HG03066 (cell line): ENCODE measurements around the gene NOMO2.
"Not testable (repeated sequence)": the region's sequence is repeated elsewhere in the genome, so short reads cannot be mapped to it uniquely, and the experiment has no call there.

Experiments
- ATAC-seq: cut with Tn5 transposase; IDR thresholded peaks from one replicate; pipeline ENCODE4 v1.9.1; 2021; ENCODE audit warnings: low read depth; ENCODE audit not compliant: unreplicated experiment

NOMO2 gene, protein sequence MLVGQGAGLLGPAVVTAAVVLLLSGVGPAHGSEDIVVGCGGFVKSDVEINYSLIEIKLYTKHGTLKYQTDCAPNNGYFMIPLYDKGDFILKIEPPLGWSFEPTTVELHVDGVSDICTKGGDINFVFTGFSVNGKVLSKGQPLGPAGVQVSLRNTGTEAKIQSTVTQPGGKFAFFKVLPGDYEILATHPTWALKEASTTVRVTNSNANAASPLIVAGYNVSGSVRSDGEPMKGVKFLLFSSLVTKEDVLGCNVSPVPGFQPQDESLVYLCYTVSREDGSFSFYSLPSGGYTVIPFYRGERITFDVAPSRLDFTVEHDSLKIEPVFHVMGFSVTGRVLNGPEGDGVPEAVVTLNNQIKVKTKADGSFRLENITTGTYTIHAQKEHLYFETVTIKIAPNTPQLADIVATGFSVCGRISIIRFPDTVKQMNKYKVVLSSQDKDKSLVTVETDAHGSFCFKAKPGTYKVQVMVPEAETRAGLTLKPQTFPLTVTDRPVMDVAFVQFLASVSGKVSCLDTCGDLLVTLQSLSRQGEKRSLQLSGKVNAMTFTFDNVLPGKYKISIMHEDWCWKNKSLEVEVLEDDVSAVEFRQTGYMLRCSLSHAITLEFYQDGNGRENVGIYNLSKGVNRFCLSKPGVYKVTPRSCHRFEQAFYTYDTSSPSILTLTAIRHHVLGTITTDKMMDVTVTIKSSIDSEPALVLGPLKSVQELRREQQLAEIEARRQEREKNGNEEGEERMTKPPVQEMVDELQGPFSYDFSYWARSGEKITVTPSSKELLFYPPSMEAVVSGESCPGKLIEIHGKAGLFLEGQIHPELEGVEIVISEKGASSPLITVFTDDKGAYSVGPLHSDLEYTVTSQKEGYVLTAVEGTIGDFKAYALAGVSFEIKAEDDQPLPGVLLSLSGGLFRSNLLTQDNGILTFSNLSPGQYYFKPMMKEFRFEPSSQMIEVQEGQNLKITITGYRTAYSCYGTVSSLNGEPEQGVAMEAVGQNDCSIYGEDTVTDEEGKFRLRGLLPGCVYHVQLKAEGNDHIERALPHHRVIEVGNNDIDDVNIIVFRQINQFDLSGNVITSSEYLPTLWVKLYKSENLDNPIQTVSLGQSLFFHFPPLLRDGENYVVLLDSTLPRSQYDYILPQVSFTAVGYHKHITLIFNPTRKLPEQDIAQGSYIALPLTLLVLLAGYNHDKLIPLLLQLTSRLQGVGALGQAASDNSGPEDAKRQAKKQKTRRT

DNA sequence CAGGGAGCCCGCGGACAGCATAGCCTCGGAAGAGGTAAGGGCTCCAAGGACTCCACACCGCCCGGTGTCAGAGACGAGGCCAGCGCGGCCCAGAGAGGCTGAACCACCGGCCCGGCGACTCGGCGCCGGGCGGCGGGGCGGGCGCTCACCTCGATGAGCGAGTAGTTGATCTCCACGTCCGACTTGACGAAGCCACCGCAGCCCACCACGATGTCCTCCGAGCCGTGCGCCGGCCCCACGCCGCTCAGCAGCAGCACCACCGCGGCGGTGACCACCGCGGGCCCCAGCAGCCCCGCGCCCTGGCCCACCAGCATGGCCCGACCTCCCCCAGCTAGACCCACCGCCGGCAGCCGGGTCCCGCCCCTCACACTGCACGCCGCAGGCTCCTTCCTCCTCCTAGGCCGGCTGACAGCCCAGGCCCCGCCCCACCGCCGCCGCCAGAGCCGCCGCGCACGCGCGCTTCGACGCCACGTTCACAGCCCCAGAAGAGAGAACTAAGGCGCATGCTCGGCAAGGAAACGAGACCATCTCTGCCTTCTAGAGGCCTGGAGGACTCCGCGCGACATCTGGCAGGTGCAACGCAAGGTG lies at the start of gene NOMO2:
Gene NOMO2, minus strand, starts transcription at position 371 of the 588 bp plus-strand sequence. Its CDS starts 57 bp downstream, at position 314.
- ATAC-seq: peak; percentile 84

GRCh38 chr16:18610147-18610803 lies 48.4 kb upstream of the NOMO2 start:
- not testable (repeated sequence) for ATAC-seq

GRCh38 chr16:18608271-18608670 lies 46.4 kb upstream of the NOMO2 start:
- ATAC-seq: not testable (repeated sequence)

- ATAC-seq: not testable (repeated sequence)
Observed at GRCh38 chr16:18603572-18604246, 41.8 kb upstream of the NOMO2 start.

DNA sequence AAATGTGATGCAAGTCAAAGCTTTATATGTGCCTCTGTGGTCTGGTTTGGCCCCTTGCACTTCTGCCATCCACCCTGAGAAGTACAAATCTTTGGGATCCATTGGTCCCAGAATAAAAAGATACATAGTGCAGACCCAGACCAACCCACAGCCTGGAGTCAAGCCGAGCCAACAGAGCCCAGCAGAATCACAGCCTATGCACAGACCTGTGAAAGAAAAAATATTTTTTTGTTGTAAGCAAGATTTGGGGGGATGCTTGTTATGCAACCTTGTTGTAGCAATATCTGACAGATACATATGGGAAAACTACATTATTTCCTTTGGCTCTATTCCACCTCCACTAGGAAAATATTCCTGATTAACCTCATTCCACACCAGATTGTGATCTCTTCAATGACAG lies 36.7 kb upstream of the NOMO2 start:
- ATAC-seq: not testable (repeated sequence)

- ATAC-seq: not testable (repeated sequence)
Observed at GRCh38 chr16:18597734-18598133, 35.8 kb upstream of the NOMO2 start.

- ATAC-seq: not testable (repeated sequence)
Observed at GRCh38 chr16:18597319-18597718, 35.4 kb upstream of the NOMO2 start.

DNA sequence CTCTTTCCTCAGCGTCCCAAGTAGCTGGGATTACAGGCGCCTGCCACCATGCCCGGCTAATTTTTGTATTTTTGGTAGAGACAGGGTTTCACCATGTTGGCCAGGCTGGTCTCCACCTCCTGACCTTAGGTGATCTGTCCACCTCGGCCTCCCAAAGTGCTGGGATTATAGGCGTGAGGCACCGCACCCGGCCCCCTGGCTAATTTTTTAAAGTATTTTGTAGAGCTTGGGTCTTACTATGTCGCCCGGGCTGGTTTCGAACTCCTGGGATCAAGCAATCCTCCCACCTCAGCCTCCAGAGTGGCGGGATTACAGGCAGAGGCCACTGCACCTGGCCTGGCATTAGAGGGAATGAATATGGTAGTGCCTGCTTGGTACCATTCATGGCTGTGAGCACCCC lies 33.9 kb upstream of the NOMO2 start:
- ATAC-seq: not testable (repeated sequence)

GRCh38 chr16:18594880-18595279 lies 33.0 kb upstream of the NOMO2 start:
- not testable (repeated sequence) for ATAC-seq

DNA sequence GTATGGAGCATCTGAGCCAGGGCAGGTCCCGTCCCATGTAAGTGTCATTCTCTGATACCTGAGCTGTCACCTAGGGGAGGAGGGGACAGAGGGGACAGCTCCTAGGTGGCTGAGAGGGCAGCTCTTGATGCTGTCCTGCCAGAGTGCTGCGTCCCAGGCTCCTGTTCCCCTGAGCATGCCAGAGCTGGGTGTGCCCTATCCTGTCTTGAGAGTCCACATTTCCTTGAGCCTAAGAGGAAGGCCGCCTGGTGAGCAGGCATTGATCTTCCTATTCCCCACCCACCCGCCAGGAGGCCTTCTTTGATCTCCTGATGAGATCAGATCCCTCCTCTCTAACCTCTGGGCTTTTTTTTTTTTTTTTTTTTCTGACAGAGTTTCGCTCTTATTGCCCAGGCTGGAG lies 32.0 kb upstream of the NOMO2 start:
- not testable (repeated sequence) for ATAC-seq

- not testable (repeated sequence) for ATAC-seq
Observed at GRCh38 chr16:18592982-18593381, 31.1 kb upstream of the NOMO2 start.

DNA sequence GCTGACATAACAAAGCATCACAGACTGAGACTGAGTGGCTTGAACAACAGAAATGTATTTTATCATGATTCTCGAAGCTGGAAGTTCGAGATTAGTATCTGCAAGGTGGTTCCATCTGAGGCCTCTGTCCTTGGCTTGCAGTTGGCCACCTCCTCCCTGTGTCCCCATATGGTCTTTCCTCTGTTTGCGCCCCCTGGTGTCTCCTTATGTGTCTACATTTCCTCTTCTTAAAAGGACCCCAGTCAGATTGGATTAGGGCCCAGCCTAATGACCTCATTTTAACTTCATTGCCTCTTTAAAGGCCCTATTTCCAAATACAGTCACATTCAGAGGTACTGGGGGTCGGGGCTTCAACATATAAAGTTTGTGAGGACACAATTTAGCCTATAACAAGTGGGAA lies 30.0 kb upstream of the NOMO2 start:
- not testable (repeated sequence) for ATAC-seq

DNA sequence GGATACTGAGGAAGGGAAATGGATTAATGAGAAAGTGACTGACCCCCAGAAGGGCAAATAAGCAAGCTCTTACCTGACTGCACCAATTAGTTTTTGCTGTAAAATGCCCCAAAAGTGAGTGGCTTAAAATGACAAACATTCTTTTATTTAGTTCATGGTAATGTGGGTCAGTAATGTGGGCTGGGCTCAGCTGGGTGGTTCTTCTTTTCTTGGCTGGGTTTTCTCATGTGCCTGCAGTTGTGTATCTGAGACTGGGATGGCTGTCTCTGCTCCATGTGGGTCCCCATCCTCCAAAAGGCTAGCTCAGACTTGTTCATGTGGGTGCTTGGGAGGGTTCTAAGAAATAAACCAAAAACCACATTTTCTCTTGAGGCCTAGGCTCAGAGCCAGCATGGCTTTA lies 29.5 kb upstream of the NOMO2 start:
- not testable (repeated sequence) for ATAC-seq

GRCh38 chr16:18589806-18590205 lies 27.9 kb upstream of the NOMO2 start:
- not testable (repeated sequence) for ATAC-seq

- not testable (repeated sequence) for ATAC-seq
Observed at GRCh38 chr16:18586560-18587540, 25.0 kb upstream of the NOMO2 start.

DNA sequence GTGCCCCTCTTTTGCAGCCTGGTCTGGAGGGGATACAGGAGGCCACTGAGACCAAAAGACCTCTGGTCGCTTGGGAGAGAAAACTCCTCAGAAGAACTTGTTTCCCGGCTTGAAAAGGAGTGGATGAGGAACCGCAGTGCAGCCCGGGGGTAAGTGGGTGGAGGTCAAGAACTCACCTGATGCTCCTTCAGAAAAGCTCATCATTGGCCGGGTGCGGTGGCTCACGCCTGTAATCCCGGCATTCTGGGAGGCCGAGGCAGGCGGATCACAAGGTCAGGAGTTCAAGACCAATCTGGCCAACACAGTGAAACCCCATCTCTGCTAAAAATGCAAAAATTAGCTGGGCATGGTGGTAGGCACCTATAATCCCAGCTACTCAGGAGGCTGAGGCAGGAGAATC lies 23.9 kb upstream of the NOMO2 start:
- not testable (repeated sequence) for ATAC-seq

- no peak for ATAC-seq
Observed at GRCh38 chr16:18582902-18583301, 21.0 kb upstream of the NOMO2 start.

GRCh38 chr16:18580396-18580795 lies 18.5 kb upstream of the NOMO2 start:
- ATAC-seq: not testable (repeated sequence)
